HCEC 1CT (cell line): Measurements from ENCODE around the gene THSD4.
A peak's percentile ranks its signal among the peaks of the same experiment; 100 is the strongest.

ENCODE experiments used
- DNase-seq: peaks from one replicate; pipeline ENCODE4 v3.0.0-alpha.2; 2017

THSD4 gene

GRCh38 chr15:71709808-71710418 lies 594.6 kb downstream of the THSD4 start:
- DNase-seq: no peak

DNA sequence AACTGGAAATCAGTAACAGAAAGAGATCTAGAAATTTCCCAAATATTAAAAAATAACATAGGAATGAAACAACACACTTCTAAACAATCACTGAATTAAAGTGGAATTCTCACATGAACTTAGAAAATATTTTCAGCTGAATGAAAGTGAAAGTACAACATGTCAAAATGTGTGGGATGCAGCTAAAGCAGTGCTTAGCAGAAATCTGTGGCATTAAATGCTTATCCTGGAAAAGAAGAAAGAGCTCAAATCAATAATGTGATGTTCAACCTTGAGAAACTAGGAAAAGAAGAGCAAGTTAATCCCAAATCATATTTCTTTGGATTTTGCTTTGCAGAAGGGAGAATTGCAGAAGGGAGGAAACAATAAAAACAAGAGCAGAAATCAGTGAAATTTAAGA lies 596.9 kb downstream of the THSD4 start:
- no peak for DNase-seq

DNA sequence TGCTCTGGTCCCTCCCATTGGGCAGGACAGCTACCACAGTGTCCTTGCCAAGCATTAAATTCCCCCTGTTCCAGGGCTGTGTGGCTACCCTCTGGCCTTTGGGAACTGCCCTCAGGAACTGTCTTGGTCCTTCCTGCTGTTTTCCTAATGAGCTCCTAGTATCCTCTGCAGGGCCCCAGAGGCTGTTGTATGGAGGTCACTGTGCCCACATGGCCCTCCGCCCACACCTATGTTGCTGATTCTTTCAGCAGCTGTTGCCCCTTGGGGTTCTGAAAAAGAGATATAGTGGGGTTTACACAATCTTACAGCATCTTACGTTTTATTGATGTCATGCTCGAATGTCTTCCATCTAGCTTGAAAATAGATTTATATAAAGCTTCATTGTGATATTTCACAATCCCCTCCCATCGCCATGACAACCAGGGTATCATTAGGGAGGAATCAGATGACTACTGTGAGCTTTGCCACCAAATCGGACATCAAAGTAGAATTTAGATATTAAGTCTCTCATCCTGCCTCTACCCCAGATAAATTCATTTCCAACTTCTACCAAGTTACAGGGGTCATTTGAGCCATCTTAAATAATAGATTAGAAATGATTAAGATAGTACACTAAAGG lies 598.0 kb downstream of the THSD4 start:
- DNase-seq: no peak

- no peak for DNase-seq
Measured at GRCh38 chr15:71715914-71716313, 600.6 kb downstream of the THSD4 start.

- peak; percentile 59 for DNase-seq
Measured at GRCh38 chr15:71716990-71717389, 601.7 kb downstream of the THSD4 start.

DNA sequence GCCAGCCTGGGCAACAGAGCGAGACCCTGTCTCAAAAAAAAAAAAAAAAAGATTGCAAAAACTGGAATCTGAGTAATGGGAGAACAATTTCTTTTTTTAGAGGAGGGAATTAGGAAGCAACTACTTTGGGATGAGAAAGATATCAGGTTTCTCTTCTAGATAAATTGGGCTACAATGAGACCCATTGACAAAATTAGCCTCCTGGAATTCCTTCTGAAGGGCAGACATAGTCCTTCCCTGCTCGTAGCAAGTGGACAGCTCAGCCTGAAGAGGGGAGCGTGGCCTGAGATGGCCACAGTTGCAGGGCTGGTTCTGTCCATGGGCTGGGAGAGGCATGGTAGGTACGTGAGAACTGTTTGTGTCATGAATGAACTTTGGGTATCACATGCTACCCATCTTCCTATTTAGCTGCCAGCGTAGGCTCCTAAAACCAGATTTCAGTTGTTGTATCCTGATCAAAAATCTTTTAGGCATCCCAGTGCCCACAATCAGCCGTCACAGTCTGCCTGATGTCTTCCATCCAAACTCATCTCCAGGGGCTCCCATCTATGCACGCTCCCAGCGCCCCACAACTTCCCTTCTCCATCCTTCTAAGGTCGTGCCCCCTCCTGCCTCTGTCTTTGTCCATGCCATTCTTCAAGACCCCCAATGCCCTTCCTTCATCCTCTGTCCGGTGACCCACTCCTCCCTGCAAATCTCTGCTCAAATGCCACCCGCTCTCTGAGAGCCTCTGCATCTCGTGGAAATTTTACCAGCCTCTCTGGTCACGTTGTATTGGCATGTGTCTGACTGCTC lies 603.0 kb downstream of the THSD4 start:
- no peak for DNase-seq

DNA sequence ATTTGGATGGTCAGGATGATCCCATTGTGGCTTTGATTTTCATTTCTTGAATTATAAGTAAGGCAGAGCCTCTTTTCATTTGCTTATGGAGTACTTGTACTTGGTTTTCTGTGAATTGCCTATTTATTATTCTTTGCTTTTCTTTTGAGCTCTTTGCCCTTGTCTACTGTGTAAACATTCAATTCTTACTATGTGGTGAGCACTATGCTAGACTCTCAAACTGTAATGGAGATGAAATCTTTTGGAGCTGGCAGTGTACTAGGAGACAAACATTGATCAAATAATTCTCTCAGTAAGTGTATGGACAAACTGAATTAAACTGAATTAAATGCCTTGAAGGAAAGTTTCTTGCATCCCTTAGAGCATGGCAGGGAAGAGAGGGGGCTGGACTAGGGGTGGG lies 608.1 kb downstream of the THSD4 start:
- DNase-seq: no peak

- peak; percentile 72 for DNase-seq
Measured at GRCh38 chr15:71725207-71725955, 610.1 kb downstream of the THSD4 start.

- DNase-seq: no peak
Measured at GRCh38 chr15:71728881-71729280, 613.6 kb downstream of the THSD4 start.

GRCh38 chr15:71729319-71729718 lies 614.0 kb downstream of the THSD4 start:
- DNase-seq: no peak

- DNase-seq: peak; percentile 63
Measured at GRCh38 chr15:71730277-71731144, 615.2 kb downstream of the THSD4 start.

DNA sequence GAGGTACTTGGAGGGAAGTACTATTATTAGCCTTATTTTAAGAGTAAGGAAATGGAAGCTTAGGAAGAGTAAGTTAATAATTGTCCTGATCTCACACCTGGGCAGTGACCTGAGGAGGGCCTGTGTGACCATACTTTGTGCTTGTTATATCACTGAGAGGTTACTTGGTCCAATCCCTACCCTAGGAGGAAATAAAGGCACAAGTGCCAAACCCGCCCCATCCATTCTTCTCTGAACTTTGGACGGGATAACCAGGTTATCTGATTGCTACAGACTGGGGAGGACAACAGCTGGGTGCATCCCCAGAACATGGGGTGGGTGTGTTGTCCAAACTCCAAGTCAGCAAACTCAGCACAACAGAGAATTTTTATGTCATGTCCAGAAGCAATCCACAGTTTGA lies 617.4 kb downstream of the THSD4 start:
- DNase-seq: no peak

DNA sequence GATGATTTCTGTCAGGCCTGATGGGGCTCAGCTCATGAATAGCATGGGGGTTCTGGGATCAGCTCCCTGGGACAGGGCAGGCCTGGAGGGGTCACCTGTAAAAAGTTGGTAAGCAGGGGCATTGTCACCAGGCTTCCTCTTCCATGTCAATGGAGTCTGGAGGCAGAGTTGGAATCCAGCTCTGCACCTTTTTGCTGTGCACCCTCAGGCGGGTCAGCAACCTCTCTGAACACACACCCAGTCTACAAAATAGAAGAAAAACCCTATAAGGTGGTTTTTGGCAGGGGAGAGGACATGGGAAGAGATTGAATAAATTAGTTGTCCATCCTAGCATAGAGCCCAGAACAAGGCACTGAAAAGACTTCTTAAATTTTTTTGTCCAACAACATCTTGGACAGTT lies 617.9 kb downstream of the THSD4 start:
- DNase-seq: no peak

GRCh38 chr15:71734709-71735384 lies 619.6 kb downstream of the THSD4 start:
- DNase-seq: no peak

DNA sequence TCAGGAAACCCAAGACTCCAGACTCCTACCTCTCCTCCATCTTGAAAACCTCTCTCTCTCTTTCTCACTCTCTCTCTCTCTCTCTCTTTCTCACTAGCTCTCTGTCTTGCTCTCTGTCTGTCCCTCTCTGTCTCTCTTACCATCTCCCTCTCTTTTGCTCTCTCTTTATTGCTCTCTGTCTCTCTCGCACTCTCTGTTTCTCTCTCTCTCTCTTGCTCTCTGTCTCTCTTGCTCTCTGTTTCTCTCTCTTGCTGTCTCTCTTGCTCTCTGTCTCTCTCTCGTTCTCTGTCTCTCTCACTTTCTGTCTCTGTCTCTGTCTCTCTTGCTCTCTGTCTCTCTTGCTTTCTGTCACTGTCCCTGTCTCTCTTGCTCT lies 620.1 kb downstream of the THSD4 start:
- no peak for DNase-seq

DNA sequence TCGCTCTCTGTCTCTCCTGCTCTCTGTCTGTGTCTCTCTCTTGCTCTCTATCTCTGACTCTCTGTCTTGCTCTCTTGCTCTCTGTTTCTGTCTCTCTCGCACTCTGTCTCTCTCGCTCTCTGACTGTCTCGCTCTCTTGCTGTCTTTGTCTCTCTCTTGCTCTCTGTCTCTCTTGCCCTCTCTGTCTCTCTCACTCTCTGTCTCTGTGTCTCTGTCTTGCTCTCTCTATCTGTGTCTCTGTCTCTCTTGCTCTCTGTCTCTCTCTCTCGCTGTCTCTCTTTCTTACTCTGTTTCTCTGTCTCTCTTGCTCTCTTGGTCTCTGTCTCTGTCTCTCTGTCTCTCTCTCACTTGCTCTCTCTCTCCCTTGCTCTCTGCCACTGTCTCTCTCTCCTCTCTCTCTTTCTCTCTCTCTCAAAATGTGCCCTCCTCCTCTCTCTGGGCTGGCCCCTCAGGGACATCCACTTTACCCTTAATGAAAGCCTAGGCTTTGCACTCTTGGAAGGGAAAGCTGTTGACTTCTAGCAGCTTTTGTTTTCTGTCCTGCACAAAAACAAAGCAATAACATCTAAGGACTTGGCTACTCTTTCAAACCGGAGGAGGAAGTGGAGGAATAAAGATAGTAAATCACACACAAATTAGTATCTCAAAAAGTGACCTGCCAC lies 621.1 kb downstream of the THSD4 start:
- no peak for DNase-seq

GRCh38 chr15:71737761-71738160 lies 622.5 kb downstream of the THSD4 start:
- no peak for DNase-seq

- no peak for DNase-seq
Measured at GRCh38 chr15:71739355-71739754, 624.1 kb downstream of the THSD4 start.

GRCh38 chr15:71742964-71743363 lies 627.7 kb downstream of the THSD4 start:
- DNase-seq: no peak

GRCh38 chr15:71743861-71744382 lies 628.7 kb downstream of the THSD4 start:
- DNase-seq: peak; percentile 53

DNA sequence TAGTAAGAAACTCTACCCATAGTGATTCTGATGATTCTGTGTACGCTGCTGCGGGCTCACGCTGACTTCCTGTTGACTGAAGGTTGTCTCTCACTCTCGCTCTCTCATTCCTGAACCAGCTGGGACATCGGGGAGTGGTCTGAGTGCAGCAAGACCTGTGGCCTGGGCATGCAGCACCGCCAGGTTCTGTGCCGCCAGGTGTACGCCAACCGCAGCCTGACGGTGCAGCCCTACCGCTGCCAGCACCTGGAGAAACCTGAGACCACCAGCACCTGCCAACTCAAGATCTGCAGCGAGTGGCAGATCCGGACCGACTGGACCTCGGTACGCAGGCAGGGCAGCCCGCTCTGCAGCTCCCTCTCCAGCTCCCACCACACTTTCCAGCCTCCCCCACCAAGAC lies 631.4 kb downstream of the THSD4 start:
- DNase-seq: no peak
